ENCODE data around the gene TEC.
"Not testable (repeated sequence)": the region's sequence is repeated elsewhere in the genome, so short reads cannot be mapped to it uniquely, and the experiment has no call there.

Gene TEC

DNA sequence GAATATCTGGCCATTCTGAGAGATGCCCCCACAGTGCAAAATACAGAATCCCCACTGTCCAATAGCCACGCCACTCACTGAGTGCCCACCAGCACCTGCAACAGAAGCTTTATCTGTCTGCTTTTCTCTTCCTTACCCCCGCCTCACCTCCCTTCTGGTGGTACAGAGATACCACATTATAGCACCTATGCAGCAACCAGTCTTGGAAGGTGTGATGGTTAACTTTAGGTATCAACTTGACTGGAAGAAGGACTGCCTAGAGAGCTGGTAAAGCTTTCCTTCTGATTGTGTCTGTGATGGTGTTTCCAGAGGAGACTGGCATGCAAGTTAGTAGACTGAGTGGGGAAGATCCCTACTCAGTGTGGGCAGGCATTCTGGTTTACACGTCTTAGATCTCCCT is 73.8 kb downstream of the TEC start:
- DNase-seq (ENCODE audit: low read depth), result no peak

DNA sequence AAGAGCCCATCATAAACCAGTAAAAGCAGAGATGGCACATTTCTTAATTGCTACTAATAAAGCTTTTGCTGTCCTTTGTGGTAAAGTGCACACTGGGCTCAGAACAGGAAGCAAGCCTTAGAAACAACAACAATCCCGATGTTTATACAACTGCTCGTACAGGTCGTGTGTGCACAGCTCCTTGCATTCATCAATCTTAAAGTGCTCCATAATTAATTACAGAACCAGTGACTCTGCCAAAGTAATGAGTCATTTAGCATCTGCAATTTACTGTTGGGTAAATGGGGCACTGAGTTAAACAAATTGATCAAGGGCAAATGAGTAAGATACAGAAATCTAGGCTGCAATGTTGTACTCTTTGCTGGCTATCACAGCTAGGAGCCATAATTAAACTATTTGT is 74.3 kb downstream of the TEC start:
- no peak for DNase-seq (ENCODE audit: low read depth)

DNA sequence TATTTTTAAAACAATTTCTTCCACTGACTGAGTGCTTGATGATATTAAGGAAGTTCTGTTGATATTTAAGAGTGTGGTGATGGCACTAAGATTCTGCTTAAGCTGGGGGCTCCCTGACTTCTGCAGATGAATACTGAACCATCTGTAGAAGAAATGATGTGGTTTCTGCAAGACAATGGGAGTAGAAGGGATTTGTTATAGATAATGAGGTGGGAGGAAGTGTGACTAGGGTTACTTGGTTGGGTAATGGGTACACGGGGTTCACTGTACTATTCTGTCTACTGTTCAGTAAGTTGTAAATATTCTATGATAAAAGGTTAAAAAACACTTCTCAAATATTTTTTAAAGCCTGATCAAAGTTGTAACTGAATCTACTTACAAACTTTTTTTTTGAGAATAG is 74.7 kb downstream of the TEC start:
- no peak for DNase-seq (ENCODE audit: low read depth)

DNA sequence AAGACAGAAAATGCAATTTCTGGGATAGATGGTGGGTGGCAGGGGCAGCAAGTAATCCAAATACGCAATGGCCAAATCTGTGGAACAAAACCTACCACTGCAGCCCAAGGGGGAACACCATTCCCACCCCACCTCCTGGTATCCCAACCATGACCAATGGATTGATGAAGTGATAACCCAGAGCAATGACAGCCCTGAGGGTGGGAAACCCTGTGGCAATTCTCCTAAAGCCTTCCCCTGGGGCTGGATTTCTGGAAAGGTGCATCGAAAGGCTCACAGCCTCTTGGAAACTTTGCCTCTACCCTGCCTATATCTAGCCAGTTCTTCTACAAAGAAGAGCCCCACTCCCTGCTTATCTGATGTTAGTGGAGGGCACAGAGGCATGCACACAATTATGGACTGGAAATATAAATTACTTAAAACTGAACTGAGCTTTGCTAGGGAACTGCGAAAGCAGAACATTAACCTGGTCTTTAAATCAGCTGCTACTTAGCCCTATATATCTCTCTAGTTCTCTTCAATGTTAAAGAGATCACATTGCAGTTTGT is 75.6 kb downstream of the TEC start:
- no peak for DNase-seq (ENCODE audit: low read depth)

DNA sequence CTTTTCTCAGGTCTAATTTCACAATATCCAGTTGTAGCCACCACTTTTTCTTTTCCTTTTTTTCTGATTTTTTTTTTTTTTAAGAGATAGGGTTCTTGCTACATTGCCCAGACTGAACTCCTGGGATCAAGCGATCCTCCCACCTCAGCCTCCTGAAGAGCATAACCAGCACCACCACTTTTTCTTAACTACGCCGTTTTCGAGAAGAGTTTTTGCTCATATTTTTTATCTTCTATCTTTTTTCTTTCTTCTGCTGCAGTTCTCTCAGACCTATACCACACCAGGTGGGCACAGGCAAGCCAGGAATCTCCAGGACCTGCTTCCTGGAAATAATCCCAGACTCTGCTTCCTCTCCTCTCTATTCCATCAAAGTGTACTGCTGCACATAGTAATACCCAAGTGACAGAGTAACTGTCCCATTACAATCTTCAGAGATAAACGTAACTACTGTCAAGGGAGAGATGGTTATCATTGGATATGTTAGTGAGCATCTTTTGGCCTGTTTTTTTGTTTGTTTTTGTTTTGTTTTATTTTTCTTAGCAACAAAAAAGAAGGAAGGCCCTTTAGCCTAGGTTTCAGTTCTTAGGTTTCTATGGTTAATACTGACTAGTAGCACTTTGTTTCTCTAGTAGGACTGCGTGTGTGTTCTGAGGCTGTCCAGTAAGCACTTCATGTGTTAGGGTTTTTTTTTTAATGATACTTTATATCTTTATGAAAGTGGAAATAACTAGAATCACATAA is 76.4 kb downstream of the TEC start:
- no peak for DNase-seq (ENCODE audit: low read depth)

DNA sequence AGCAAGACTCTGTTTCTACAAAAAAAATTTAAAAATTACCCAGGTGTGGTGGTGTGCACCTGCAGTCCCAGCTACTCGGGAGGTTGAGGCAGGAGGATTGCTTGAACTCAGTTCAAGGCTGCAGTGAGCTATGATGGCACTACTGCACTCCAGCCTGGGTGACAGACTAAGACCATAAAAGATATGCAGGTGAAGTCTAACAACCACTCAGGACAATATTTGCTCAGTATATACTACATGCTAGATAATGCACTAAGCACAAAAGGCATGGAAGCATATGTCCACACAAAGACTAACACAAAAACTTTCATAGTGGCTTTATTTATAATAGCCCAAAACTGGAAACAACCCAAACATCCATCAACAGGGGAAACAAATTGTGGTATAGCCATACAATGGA is 77.9 kb downstream of the TEC start:
- DNase-seq (ENCODE audit: low read depth), result no peak

DNA sequence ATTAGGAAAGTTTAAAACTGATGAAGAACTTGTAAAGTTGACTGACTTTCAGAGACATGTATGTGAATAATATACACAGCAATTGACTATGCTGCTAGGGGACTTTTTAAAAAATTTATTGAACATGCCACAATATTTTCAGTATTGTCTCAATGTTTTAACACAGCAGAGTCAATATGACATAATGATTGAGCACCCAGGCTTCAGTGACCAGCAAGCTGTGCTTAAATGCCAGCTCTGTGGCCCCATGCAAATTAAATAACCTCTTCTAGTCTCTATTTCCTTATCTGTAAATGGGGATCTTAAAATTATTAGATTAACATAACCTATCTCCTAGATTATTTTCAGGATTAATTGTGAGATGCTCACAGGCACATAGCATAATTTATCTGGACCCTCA is 78.8 kb downstream of the TEC start:
- no peak for DNase-seq (ENCODE audit: low read depth)

DNA sequence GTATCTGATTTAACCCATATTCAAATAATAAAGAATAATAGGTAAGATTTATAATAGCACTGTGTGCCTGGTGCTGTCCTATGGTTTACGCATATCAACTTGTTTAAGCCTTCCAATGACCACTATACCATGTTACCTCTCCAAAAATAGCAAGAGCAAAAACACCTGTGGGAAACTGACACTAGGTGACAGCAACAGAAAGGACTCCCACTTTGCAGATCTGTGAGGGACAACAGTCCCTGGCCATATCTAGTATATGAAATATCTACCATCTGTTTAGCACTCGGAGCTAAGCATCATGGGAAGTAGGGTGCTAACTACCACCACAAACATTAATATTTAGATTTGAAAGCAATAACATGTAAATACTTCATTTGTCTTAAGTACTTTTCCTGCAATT is 79.9 kb downstream of the TEC start:
- no peak for DNase-seq (ENCODE audit: low read depth)

DNA sequence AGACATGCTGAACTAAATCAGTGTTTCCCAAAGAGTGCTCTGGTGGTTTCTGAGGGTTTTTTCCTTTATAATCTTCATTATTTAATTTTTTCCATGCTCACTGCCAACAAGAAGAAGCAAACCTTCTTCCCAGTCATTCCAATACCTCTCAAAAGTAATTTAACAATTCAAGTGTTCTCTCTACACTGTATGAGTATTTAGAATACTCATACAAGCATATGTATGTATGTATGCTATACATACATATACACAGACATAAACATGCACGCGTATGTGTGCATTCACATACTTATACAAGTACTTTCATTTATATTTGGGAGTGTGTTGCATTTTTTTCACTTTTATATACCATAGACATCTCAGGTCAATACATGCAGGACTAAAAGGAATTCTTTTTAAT is 81.2 kb downstream of the TEC start:
- no peak for DNase-seq (ENCODE audit: low read depth)

DNA sequence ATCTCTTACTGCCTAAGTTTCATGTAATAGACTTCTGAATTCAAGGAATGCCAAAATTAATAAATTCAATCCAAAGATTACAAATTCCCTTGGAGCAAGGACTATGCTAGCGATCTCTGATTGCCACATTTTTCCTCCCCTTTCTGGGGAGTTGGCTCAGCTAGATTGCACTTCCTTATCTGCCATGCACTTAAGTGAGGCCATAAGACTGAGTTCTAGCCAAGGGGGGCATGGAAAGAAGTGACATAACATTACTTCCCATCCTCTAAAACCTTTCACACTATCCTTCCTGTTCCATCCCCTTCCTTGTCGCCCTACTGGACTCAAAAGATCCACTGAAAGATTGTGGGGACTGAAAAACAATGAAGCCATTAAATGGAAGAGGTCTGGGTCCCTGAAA is 81.8 kb downstream of the TEC start:
- no peak for DNase-seq (ENCODE audit: low read depth)

DNA sequence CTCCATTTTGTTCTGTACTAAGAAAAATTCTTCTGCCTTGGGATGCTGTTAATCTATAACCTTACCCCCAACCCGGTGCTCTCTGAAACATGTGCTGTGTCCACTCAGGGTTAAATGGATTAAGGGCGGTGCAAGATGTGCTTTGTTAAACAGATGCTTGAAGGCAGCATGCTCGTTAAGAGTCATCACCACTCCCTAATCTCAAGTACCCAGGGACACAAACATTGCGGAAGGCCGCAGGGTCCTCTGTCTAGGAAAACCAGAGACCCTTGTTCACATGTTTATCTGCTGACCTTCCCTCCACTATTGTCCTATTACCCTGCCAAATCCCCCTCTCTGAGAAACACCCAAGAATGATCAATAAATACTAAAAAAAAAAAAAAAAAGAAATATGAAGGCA is 82.6 kb downstream of the TEC start:
- not testable (repeated sequence) for DNase-seq (ENCODE audit: low read depth)

DNA sequence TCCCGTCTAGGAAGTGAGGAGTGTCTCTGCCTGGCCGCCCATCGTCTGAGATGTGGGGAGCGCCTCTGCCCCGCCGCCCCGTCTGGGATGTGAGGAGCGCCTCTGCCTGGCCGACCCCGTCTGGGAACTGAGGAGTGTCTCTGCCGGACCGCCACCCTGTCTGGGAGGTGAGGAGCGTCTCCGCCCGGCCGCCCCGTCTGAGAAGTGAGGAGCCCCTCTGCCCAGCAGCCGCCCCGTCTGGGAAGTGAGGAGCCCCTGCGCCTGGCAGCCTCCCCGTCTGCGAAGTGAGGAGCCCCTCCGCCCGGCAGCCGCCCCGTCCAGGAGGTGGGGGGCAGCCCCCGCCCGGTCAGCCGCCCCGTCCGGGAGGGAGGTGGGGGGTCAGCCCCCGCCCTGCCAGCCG is 83.2 kb downstream of the TEC start:
- DNase-seq (ENCODE audit: low read depth), result not testable (repeated sequence)

DNA sequence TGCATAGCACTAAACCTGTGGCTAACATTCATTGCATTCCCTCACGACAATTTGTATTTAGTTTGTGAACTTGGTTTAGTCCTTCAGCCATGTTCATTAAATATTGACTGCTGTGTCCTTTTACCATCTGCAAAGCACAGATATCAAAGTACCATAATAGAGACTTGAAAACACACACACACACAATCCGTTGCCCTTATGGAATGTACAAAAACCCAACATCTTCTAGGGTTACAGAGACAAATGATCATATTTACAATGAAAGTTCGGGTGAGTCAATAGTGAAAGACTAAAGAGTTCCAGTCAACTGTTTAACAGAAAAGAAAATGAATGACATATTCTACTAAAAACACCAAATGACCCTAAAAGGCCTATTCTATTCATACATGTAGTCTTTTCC is 84.8 kb downstream of the TEC start:
- DNase-seq (ENCODE audit: low read depth), result no peak

DNA sequence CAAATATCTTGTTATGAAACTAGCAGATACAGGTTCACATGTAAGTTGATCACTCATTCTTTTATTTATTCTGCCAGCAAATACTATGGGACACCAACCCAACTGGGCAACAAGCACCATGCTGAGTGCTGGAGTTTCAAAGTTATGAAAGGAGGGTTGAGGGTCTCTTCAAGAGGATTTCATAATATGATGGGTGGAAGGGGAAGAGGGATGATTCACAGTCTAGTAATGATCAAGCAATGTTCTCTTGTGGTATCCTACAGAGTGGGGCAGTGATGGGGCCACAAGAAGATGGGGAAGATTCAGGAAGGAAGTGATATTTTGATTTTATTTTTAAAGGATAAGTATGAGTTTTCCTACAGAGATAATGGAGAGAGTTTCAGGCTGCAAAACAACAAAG is 89.4 kb downstream of the TEC start:
- no peak for DNase-seq (ENCODE audit: low read depth)

DNA sequence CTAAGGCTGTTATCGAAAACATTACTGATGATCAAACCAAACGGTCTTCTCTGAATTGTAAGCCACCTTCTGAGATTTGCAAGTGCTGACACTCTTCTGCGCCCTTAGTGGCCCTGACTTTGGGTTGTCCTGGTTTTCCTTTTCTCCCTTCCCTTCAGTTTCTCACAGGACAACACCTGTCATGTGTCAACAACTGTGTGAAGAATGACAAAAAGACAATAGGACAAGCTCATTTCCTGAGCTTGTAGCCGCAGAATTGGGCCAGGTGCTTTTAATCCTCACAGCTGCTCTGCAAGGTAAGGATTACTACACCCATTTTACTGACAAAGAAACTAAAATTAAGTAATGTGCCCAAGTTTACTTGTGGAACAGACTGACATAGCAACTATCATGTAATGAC is 90.7 kb downstream of the TEC start:
- DNase-seq (ENCODE audit: low read depth), result no peak

DNA sequence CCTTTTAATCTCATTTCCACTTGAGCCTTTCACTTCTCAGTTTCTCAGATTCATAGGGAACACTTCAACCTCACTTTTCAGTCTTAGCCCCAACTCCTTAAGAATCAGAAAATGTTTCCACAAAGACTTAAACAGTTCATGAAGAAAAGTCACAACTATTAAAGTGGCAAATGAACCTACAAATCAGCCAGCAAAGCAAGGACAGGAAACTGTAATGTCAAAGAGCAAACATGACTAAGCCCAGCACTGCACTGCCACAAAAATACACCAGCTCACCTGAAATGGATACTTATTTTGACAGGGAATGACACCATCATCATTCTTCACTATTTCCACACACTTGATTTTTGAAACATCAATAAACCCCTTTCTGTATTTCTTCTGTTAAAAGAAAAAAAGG is 93.8 kb downstream of the TEC start:
- DNase-seq (ENCODE audit: low read depth), result no peak

DNA sequence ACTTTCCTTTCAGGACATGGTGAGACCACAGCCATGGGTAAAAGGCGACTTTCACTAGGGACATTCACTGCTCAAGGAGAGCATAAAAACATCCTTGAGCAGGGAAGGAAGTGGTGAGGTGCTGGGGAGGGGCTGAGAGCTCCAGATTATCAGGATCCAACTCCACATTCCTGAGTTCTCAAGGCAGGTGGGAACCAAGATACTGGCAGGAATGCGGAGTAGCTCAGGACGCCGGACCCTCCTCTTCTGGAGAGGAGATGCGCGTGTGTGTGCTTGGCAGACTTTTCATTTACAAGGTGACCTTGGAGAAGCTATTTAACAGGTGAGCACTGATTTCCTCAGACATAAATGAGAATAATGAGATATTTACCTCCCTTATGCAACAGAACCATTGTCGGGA is 94.3 kb downstream of the TEC start:
- no peak for DNase-seq (ENCODE audit: low read depth)

DNA sequence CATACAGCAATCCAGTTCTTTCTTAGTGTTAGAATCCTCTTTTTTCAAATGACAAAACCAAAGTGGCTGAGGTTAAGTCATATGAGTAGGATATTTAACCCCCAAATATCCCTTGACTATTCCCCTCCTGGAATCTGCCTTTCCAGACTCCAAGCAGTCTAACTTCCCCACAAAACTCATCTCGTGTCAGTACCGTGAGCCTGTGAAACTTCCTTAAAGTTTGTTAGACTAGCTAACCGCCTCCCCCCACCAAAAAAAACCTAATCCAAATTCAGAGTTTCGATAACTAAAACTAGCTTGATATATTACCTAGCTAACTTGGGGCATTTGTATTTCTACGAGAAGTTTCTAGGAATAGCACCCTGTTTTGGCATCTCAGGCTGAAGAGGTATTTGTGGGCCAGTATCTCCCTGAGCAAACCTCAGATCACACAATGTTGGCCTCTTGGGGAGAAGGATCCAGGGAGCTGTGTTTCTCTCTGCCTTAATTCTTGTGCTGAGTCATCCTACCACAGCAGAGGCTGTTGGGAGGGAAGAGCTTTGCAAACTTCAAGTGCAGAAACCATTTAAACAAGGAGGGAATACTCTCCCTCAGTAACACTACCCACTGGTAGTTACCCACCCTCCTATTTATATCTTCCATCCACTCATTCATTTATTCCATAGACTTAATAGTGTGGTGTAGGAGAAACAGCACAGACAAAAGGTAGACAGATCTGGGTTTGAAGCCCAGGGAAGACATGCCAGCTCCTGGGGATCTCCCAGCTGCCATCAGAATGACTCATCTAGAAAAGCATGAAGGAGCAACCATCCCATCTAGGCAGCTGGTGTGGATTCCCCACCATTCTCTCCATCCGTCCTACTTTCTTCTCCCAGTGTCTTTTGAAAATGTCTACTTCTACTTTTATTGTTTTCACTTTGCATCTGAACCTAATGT is 96.3 kb downstream of the TEC start:
- no peak for DNase-seq (ENCODE audit: low read depth)

DNA sequence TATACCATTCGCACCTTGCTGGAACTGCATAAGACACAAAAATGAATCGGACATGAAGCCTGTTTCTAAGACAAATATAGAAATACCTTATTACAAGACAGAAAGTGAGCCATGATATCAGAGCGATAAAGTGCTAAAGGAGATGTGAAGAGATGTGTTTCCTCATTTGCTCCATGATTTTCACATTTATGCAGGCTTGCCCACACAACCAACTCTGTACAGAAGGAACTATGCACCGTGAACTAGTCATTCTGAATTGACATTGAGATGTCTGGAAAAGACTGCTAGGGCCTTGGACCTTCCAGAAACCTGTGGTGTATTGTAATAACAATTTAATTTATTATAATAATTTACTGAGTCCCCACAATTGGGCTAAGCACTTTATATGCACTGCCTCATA is 97.0 kb downstream of the TEC start:
- no peak for DNase-seq (ENCODE audit: low read depth)

DNA sequence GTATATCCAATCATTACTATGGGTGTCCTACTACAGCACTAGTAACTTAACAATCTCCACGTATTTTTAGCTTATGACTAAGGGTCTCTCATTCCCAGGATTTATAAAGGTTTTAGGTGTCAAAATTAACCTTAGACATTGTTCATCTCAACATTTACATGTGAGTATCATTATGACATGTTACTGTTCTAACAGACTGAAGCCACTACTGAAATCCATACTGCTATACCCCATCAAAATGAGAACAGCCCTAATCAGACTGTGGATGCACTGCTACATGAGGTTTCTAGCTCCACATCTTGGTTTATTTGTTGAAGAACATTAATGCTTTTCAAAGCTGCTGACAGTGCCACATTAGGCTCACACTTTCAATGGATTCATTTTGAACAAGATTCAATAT is 100.0 kb downstream of the TEC start:
- DNase-seq (ENCODE audit: low read depth), result no peak

DNA sequence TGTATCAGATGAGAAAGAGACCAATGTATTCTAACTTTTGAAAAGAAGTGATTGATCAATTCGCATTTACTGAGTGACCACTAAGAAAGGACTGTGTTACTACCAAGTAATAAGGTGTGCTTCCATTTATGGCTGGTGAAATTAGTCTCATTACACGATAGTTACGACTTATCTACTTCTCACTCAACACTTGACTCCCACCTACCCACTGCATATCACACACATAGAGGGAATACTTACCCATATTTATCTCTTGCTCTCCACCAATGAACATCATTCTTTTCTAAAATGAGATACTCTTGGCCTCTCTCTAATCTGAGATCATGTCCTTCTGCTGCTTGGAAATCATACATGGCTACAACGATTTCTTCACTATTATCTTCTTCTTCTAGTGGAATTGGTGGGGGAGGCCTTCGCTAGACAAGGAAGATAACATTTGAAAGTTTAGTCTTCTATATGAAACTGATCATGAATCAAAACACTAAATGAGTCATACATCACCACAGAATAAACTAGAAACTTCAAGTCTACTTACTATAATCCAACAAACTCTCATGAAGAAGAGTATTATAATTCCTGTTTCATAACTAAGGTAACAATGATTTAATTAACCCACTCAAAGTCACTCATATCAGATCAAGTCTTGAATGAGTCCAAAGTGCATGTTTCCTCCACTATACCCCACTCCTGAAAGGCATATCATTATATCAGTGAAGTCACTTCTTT is 101.9 kb downstream of the TEC start:
- DNase-seq (ENCODE audit: low read depth), result no peak

DNA sequence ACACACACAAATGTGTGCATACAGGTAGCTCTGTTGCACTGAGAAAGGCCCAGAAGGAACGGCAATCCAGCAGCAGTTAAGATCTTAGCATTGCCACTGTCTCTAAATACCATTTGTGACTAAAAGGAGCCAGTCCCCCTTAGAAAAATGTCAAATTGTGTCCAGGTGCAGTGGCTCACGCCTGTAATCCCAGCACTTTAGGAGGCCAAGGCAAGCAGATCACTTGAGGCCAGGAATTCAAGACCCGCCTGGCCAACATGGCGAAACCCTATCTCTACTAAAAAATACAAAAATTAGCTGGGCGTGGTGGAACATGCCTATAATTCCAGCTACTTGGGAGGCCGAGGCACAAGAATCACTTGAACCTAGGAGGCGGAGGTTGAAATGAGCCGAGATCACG is 105.1 kb downstream of the TEC start:
- DNase-seq (ENCODE audit: low read depth), result not testable (repeated sequence)

DNA sequence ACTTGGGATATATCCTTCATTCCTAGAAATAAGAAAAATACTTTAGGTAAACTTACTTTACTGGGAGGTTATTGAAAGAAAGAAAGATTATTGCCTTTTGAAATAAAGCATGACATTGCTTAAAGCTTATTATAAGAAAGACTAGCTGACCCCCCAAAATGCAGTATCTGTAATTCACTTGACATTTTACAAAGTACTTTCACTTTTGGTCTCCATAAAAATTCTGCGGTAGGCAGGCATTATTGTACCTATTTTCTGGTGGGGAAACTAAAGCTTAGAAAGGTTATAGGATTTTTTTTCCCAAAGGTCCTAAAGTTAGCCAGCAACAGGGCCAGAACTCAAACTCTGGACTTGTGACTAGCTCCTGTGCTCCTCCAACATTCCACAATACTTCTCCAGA is 105.9 kb downstream of the TEC start:
- no peak for DNase-seq (ENCODE audit: low read depth)

Measured in activated T-cell treated with anti-CD3 and anti-CD28 coated beads for 24 hours (primary cell).